Memory B cell (primary cell): ENCODE results near the gene PTPN3.

Experiments used
- ATAC-seq: fragments of 150-1000 bp; cut with Tn5 transposase; 2 replicates; pipeline ENCODE4 v1.10.0; 2021; ENCODE audit warnings: low read depth, mild to moderate bottlenecking, moderate library complexity
- DNase-seq, 2 donors: peaks; one replicate each; pipeline ENCODE4 v3.0.0; 2022; ENCODE audit warnings: low spot score in 2 of 2
- H3K27ac Mint-ChIP-seq: one replicate; pipeline ENCODE4 v1.8.0; 2022; ENCODE audit warnings: mild to moderate bottlenecking, moderate library complexity, mixed read lengths
- H3K27me3 Mint-ChIP-seq: one replicate; pipeline ENCODE4 v1.8.0; 2022; ENCODE audit warnings: mixed read lengths
- H3K36me3 Mint-ChIP-seq: one replicate; pipeline ENCODE4 v1.8.0; 2022; ENCODE audit warnings: mild to moderate bottlenecking, mixed read lengths
- H3K4me1 Mint-ChIP-seq: one replicate; pipeline ENCODE4 v1.8.0; 2022; ENCODE audit warnings: mixed read lengths
- H3K4me3 Mint-ChIP-seq: one replicate; pipeline ENCODE4 v1.8.0; 2022; ENCODE audit warnings: mild to moderate bottlenecking, moderate library complexity, mixed read lengths
- H3K9me3 Mint-ChIP-seq: one replicate; pipeline ENCODE4 v1.8.0; 2022; ENCODE audit warnings: mixed read lengths

PTPN3 gene

GRCh38 chr9:109496841-109497225 lies 1.3 kb downstream of the PTPN3 start:
- H3K4me1 Mint-ChIP-seq = peaks cover 4% of the 10 kb centered on the region
- H3K27me3 Mint-ChIP-seq = peaks cover 17% of the 10 kb centered on the region
- H3K36me3 Mint-ChIP-seq = no peaks in the 10 kb centered on the region
- ATAC-seq (no peak), DNase-seq (no peak)
- H3K9me3 Mint-ChIP-seq = no peaks in the 10 kb centered on the region
- no peak overlapping the region for H3K27ac Mint-ChIP-seq
- H3K4me3 Mint-ChIP-seq = no peak overlapping the region

GRCh38 chr9:109496218-109496617 lies 1.9 kb downstream of the PTPN3 start:
- Mint-ChIP-seq H3K9me3 (no peaks in the 10 kb centered on the region), H3K4me3 (no peak overlapping the region), H3K36me3 (no peaks in the 10 kb centered on the region), H3K27me3 (peaks cover 20% of the 10 kb centered on the region), H3K27ac (no peak overlapping the region), H3K4me1 (peaks cover 4% of the 10 kb centered on the region)
- ATAC-seq (no peak), DNase-seq (no peak)

GRCh38 chr9:109493648-109494047 lies 4.5 kb downstream of the PTPN3 start:
- DNase-seq = no peak
- Mint-ChIP-seq H3K27me3 (peaks cover 12% of the 10 kb centered on the region), H3K27ac (no peak overlapping the region), H3K36me3 (no peaks in the 10 kb centered on the region), H3K4me1 (peaks cover 2% of the 10 kb centered on the region), H3K9me3 (no peaks in the 10 kb centered on the region), H3K4me3 (no peak overlapping the region)
- no peak for ATAC-seq

GRCh38 chr9:109491590-109491989 lies 6.5 kb downstream of the PTPN3 start:
- Mint-ChIP-seq H3K27me3 (peaks cover 13% of the 10 kb centered on the region), H3K4me1 (no peaks in the 10 kb centered on the region), H3K9me3 (no peaks in the 10 kb centered on the region), H3K27ac (no peak overlapping the region), H3K4me3 (no peak overlapping the region), H3K36me3 (no peaks in the 10 kb centered on the region)
- no peak for ATAC-seq
- no peak for DNase-seq

GRCh38 chr9:109488791-109489492 lies 9.2 kb downstream of the PTPN3 start:
- ATAC-seq (no peak), DNase-seq (no peak)
- no peak overlapping the region for H3K4me3 Mint-ChIP-seq
- no peaks in the 10 kb centered on the region for H3K9me3 Mint-ChIP-seq
- H3K27ac Mint-ChIP-seq = no peak overlapping the region
- no peaks in the 10 kb centered on the region for H3K4me1 Mint-ChIP-seq
- peaks cover 23% of the 10 kb centered on the region for H3K27me3 Mint-ChIP-seq
- no peaks in the 10 kb centered on the region for H3K36me3 Mint-ChIP-seq

- no peak overlapping the region for H3K4me3 Mint-ChIP-seq
- H3K9me3 Mint-ChIP-seq = no peaks in the 10 kb centered on the region
- ATAC-seq (no peak), DNase-seq (no peak)
- no peak overlapping the region for H3K27ac Mint-ChIP-seq
- no peaks in the 10 kb centered on the region for H3K4me1 Mint-ChIP-seq
- peaks cover 26% of the 10 kb centered on the region for H3K27me3 Mint-ChIP-seq
- no peaks in the 10 kb centered on the region for H3K36me3 Mint-ChIP-seq
Observed at GRCh38 chr9:109488351-109488750, 9.8 kb downstream of the PTPN3 start.

- Mint-ChIP-seq H3K9me3 (no peaks in the 10 kb centered on the region), H3K4me3 (no peak overlapping the region), H3K27ac (no peak overlapping the region), H3K27me3 (peaks cover 30% of the 10 kb centered on the region), H3K36me3 (no peaks in the 10 kb centered on the region), H3K4me1 (peaks cover 3% of the 10 kb centered on the region)
- ATAC-seq (no peak), DNase-seq (no peak)
Observed at GRCh38 chr9:109487247-109487646, 10.9 kb downstream of the PTPN3 start.

- H3K27me3 Mint-ChIP-seq = peaks cover 29% of the 10 kb centered on the region
Observed at GRCh38 chr9:109483744-109484429, 14.2 kb downstream of the PTPN3 start.

GRCh38 chr9:109482391-109482916 lies 15.7 kb downstream of the PTPN3 start:
- DNase-seq = no peak
- Mint-ChIP-seq H3K4me1 (peaks cover 3% of the 10 kb centered on the region), H3K36me3 (no peaks in the 10 kb centered on the region), H3K27me3 (peaks cover 31% of the 10 kb centered on the region), H3K9me3 (no peaks in the 10 kb centered on the region), H3K4me3 (no peak overlapping the region), H3K27ac (no peak overlapping the region)
- ATAC-seq = no peak

More at GRCh38 chr9:109483744-109484429, 14.2 kb downstream of the PTPN3 start:
- H3K36me3 Mint-ChIP-seq = no peaks in the 10 kb centered on the region
- ATAC-seq (no peak), DNase-seq (no peak)
- H3K27ac Mint-ChIP-seq = no peak overlapping the region
- H3K4me1 Mint-ChIP-seq = peaks cover 3% of the 10 kb centered on the region
- H3K9me3 Mint-ChIP-seq = no peaks in the 10 kb centered on the region
- H3K4me3 Mint-ChIP-seq = no peak overlapping the region

- Mint-ChIP-seq H3K9me3 (no peaks in the 10 kb centered on the region), H3K4me1 (peaks cover 3% of the 10 kb centered on the region), H3K27ac (no peak overlapping the region), H3K4me3 (no peak overlapping the region), H3K36me3 (no peaks in the 10 kb centered on the region), H3K27me3 (peaks cover 29% of the 10 kb centered on the region)
- ATAC-seq = no peak
- no peak for DNase-seq
Observed at GRCh38 chr9:109481856-109482255, 16.3 kb downstream of the PTPN3 start.

GRCh38 chr9:109479822-109480221 lies 18.3 kb downstream of the PTPN3 start:
- no peak for DNase-seq
- no peak for ATAC-seq
- H3K27ac Mint-ChIP-seq = no peak overlapping the region
- H3K9me3 Mint-ChIP-seq = no peaks in the 10 kb centered on the region
- H3K27me3 Mint-ChIP-seq = peaks cover 21% of the 10 kb centered on the region
- no peaks in the 10 kb centered on the region for H3K36me3 Mint-ChIP-seq
- H3K4me1 Mint-ChIP-seq = peaks cover 3% of the 10 kb centered on the region
- no peak overlapping the region for H3K4me3 Mint-ChIP-seq

- no peaks in the 10 kb centered on the region for H3K9me3 Mint-ChIP-seq
- H3K4me1 Mint-ChIP-seq = peaks cover 3% of the 10 kb centered on the region
- no peaks in the 10 kb centered on the region for H3K36me3 Mint-ChIP-seq
- ATAC-seq (no peak), DNase-seq (no peak)
- H3K27ac Mint-ChIP-seq = no peak overlapping the region
- H3K4me3 Mint-ChIP-seq = no peak overlapping the region
- H3K27me3 Mint-ChIP-seq = peaks cover 17% of the 10 kb centered on the region
Observed at GRCh38 chr9:109478665-109479380, 19.3 kb downstream of the PTPN3 start.

- H3K36me3 Mint-ChIP-seq = no peaks in the 10 kb centered on the region
- no peaks in the 10 kb centered on the region for H3K9me3 Mint-ChIP-seq
- peaks cover 14% of the 10 kb centered on the region for H3K27me3 Mint-ChIP-seq
- DNase-seq (no peak), ATAC-seq (no peak)
- peaks cover 3% of the 10 kb centered on the region for H3K4me1 Mint-ChIP-seq
- H3K4me3 Mint-ChIP-seq = no peak overlapping the region
- H3K27ac Mint-ChIP-seq = no peak overlapping the region
Observed at GRCh38 chr9:109478051-109478563, 20.0 kb downstream of the PTPN3 start.
